Natural killer cell (primary cell): Measurements from ENCODE around the gene TRAP1. TPM values are rescaled to one million over a fixed set of nuclear protein-coding genes. Genes with fewer than 3 reads are reported as not detected.

Source experiments
- ATAC-seq, 3 donors: fragments of 150-1000 bp in 2 of 3; fragments of 200-7000 bp in 1 of 3; cut with Tn5 transposase; 1 replicate in 1 of 3; 2 replicates in 2 of 3; pipeline ENCODE4 v1.10.0; 2021; ENCODE audit warnings: mild to moderate bottlenecking in 2 of 3, moderate library complexity in 2 of 3
- DNase-seq, 2 donors: peaks; one replicate each; pipeline versions ENCODE4 v3.0.0 to v3.0.0-alpha.2; 2013 to 2021; ENCODE audit warnings: mixed read lengths in 1 of 2
- H3K27ac ChIP-seq: one replicate; pipeline ENCODE4 v1.5.1; 2013; ENCODE audit warnings: mild to moderate bottlenecking, low read length
- H3K27me3 ChIP-seq: one replicate; pipeline ENCODE4 v1.6.1; 2013; ENCODE audit warnings: low read length; ENCODE audit not compliant: control insufficient read depth, insufficient read depth
- H3K36me3 ChIP-seq: one replicate; pipeline ENCODE4 v1.6.1; 2013; ENCODE audit warnings: low read length; ENCODE audit not compliant: control insufficient read depth, insufficient read depth
- H3K4me1 ChIP-seq: one replicate; pipeline ENCODE4 v1.6.1; 2013; ENCODE audit warnings: low read length; ENCODE audit not compliant: control insufficient read depth, insufficient read depth
- H3K4me3 ChIP-seq: one replicate; pipeline ENCODE4 v1.5.1; 2013; ENCODE audit warnings: low read length
- H3K9me3 ChIP-seq: one replicate; pipeline ENCODE4 v1.6.1; 2013; ENCODE audit warnings: low read length; ENCODE audit not compliant: control insufficient read depth, insufficient read depth
- H3K27ac Mint-ChIP-seq, 2 donors: one replicate each; pipeline ENCODE4 v1.8.0; 2022; ENCODE audit warnings: mild to moderate bottlenecking in 2 of 2, mixed read lengths in 2 of 2, moderate library complexity in 1 of 2
- H3K27me3 Mint-ChIP-seq, 2 donors: one replicate each; pipeline ENCODE4 v1.8.0; 2022; ENCODE audit warnings: low read depth in 2 of 2, mixed read lengths in 2 of 2
- H3K36me3 Mint-ChIP-seq: one replicate; pipeline ENCODE4 v1.8.0; 2022; ENCODE audit warnings: mixed read lengths
- H3K4me1 Mint-ChIP-seq, 2 donors: one replicate each; pipeline ENCODE4 v1.8.0; 2022; ENCODE audit warnings: mixed read lengths in 2 of 2
- H3K4me3 Mint-ChIP-seq: one replicate; pipeline ENCODE4 v1.8.0; 2022; ENCODE audit warnings: mild to moderate bottlenecking, moderate library complexity, mixed read lengths
- H3K9me3 Mint-ChIP-seq, 2 donors: one replicate each; pipeline ENCODE4 v1.8.0; 2022; ENCODE audit warnings: mixed read lengths in 2 of 2
- CTCF ChIP-seq: fragments of 200-600 bp; IDR thresholded peaks from one replicate; pipeline ENCODE4 v1.8.0; 2022; ENCODE audit warnings: antibody characterized with exemption
- WGBS: methylation state at CpG from one replicate; pipeline ENCODE4 v1.1.7; 2013; ENCODE audit warnings: missing lambda C conversion rate; ENCODE audit not compliant: insufficient coverage; 5-methylcytosine and 5-hydroxymethylcytosine counted together
- intact Hi-C: fragments of 100-400 bp; cut with micrococcal nuclease; formaldehyde crosslinking; loops from one replicate; pipeline ENCODE4 v1.14.2; 2022
- total RNA-seq, 4 donors: library from RNA; stranded (reverse); fragments of 120-200 nt in 1 of 4; gene quantifications; one replicate each; pipeline versions ENCODE4 v1.2.3 to v1.2.4, GENCODE V29; 2013 to 2022

Gene TRAP1
- total RNA-seq, 3 donors from 2014 or later (not counting 1 experiment from before 2014, with no cell fraction given) = 33.7 to 56.7 (median 54.6) TPM

GRCh38 chr16:3618769-3619141, 98.6 kb downstream of the TRAP1 start:
- no peaks in the 10 kb centered on the region for H3K9me3 Mint-ChIP-seq
- WGBS = 74% methylated on average over 3 of the region's 3 CpGs
- TF ChIP-seq CTCF = no peak
- H3K4me3 Mint-ChIP-seq = no peak overlapping the region
- DNase-seq (no peak), ATAC-seq (no peak)
- no peaks in the 10 kb centered on the region for H3K27me3 Mint-ChIP-seq
- H3K36me3 ChIP-seq = peaks cover 2% of the 10 kb centered on the region
- H3K27ac ChIP-seq = no peak overlapping the region
- no peaks in the 10 kb centered on the region for H3K9me3 ChIP-seq
- intact Hi-C loops = no loop called here
- H3K4me3 ChIP-seq = no peak overlapping the region
- H3K4me1 Mint-ChIP-seq = peaks cover 26 to 27% of the 10 kb centered on the region in 2 donors
- H3K27me3 ChIP-seq = no peaks in the 10 kb centered on the region
- H3K27ac Mint-ChIP-seq = peak overlapping the region in 1 of 2 donors; percentile 48
- no peaks in the 10 kb centered on the region for H3K36me3 Mint-ChIP-seq
- no peaks in the 10 kb centered on the region for H3K4me1 ChIP-seq

GRCh38 chr16:3612510-3613466, 104.5 kb downstream of the TRAP1 start:
- no peaks in the 10 kb centered on the region for H3K9me3 ChIP-seq
- no peaks in the 10 kb centered on the region for H3K9me3 Mint-ChIP-seq
- no peaks in the 10 kb centered on the region for H3K27me3 ChIP-seq
- peaks cover 2% of the 10 kb centered on the region for H3K36me3 ChIP-seq
- DNase-seq (no peak), ATAC-seq (no peak)
- H3K4me3 ChIP-seq = peak overlapping the region; percentile 95
- H3K4me1 Mint-ChIP-seq = peaks cover 48 to 54% of the 10 kb centered on the region in 2 donors
- 83% methylated on average over 32 of the region's 34 CpGs for WGBS
- no peak overlapping the region for H3K27ac ChIP-seq
- intact Hi-C loops = loop anchor here (5.0 kb wide), 2 partner anchors 265 to 505 kb away; partner anchors contain the start of gene ADCY9
- TF ChIP-seq CTCF = no peak
- H3K4me1 ChIP-seq = peaks cover 25% of the 10 kb centered on the region
- H3K4me3 Mint-ChIP-seq = peak overlapping the region; percentile 99
- H3K36me3 Mint-ChIP-seq = no peaks in the 10 kb centered on the region
- peak overlapping the region; percentile 97 to 98 for H3K27ac Mint-ChIP-seq
- no peaks in the 10 kb centered on the region for H3K27me3 Mint-ChIP-seq

GRCh38 chr16:3611146-3611975, 106.0 kb downstream of the TRAP1 start, which contains the start of gene SLX4:
Gene SLX4 (minus strand): TSS chr16:3611606. CDS start chr16:3608964, 2,642 bp downstream.
- Histone ChIP-seq H3K27me3 (no peaks in the 10 kb centered on the region), H3K9me3 (no peaks in the 10 kb centered on the region), H3K4me3 (peak within 1 kb of the TSS; percentile 95), H3K27ac (peak within 1 kb of the TSS; percentile 85), H3K4me1 (peaks cover 25% of the 10 kb centered on the region), H3K36me3 (no peaks in the 10 kb centered on the region)
- Mint-ChIP-seq H3K36me3 (no peaks in the 10 kb centered on the region), H3K9me3 (no peaks in the 10 kb centered on the region), H3K27ac (peak within 1 kb of the TSS; percentile 97 to 98), H3K4me1 (peaks cover 48 to 49% of the 10 kb centered on the region in 2 donors), H3K4me3 (peak within 1 kb of the TSS; percentile 99), H3K27me3 (no peaks in the 10 kb centered on the region)
- intact Hi-C loops = loop anchor here (1.0 to 5.0 kb wide), 3 partner anchors 32 to 506 kb away; partner anchors contain the start of gene ADCY9
- no peak for TF ChIP-seq CTCF
- peak; percentile 87 to 95 (median 91) for ATAC-seq
- under 1% methylated on average over 86 of the region's 86 CpGs for WGBS
- peak; percentile 91 to 99 for DNase-seq
